ENCODE data around the gene USP17L15. TPM values are rescaled to one million over a fixed set of nuclear protein-coding genes. Genes with fewer than 3 reads are reported as not detected.
"Not testable (repeated sequence)": the region's sequence is repeated elsewhere in the genome, so short reads cannot be mapped to it uniquely, and the experiment has no call there.

The USP17L15 gene
- not detected for total RNA-seq
- 0.02 TPM for polyA plus RNA-seq
- long read RNA-seq, donor 1 = 0 reads
- long read RNA-seq, donor 2 = 0 reads
- long read RNA-seq, donor 3 = 0 reads
- long read RNA-seq, donor 4 = 0 reads
- long read RNA-seq, donor 5 = 0 reads
- long read RNA-seq, donor 6 = 0 reads
- long read RNA-seq, donor 7 = 0 reads
- long read RNA-seq, donor 8 = 0 reads
- long read RNA-seq, donor 9 = 0 reads
- long read RNA-seq, donor 10 = 0 reads

- H3K4me3 ChIP-seq (ENCODE audit: low read length in 2 of 2); H3K9me3 ChIP-seq (ENCODE audit: control insufficient read depth in 2 of 2, insufficient read depth in 1 of 2, low read length in 1 of 2); DNase-seq (ENCODE audit: low read depth in 6 of 9, low spot score in 9 of 9); H3K27ac ChIP-seq (ENCODE audit: low read depth in 1 of 2, low read length in 1 of 2); H3K36me3 ChIP-seq (ENCODE audit: control insufficient read depth in 2 of 2, insufficient read depth in 2 of 2, low read length in 1 of 2); H3K27me3 ChIP-seq (ENCODE audit: control insufficient read depth in 2 of 2, insufficient read depth in 1 of 2, low read length in 1 of 2); H3K4me1 ChIP-seq (ENCODE audit: control insufficient read depth in 2 of 2, insufficient read depth in 2 of 2, low read length in 2 of 2): not testable (repeated sequence)
- no CpG with 5 or more reads among the region's 15 CpGs for WGBS
Observed at GRCh38 chr4:9234085-9234484, at the start of gene USP17L15. TSS of gene USP17L15 (plus strand) at chr4:9234385. CDS start at chr4:9234385, 0 bp downstream.

GRCh38 chr4:9210357-9210756, 23.8 kb upstream of the USP17L15 start, which contains the start of gene USP17L10:
TSS of gene USP17L10 (plus strand) at chr4:9210657. CDS start at chr4:9210657, 0 bp downstream.
- not testable (repeated sequence) for H3K27ac ChIP-seq (ENCODE audit: low read depth in 1 of 2, low read length in 1 of 2); H3K4me3 ChIP-seq (ENCODE audit: low read length in 2 of 2); H3K36me3 ChIP-seq (ENCODE audit: control insufficient read depth in 2 of 2, insufficient read depth in 2 of 2, low read length in 1 of 2); H3K9me3 ChIP-seq (ENCODE audit: control insufficient read depth in 2 of 2, insufficient read depth in 1 of 2, low read length in 1 of 2); H3K27me3 ChIP-seq (ENCODE audit: control insufficient read depth in 2 of 2, insufficient read depth in 1 of 2, low read length in 1 of 2); H3K4me1 ChIP-seq (ENCODE audit: control insufficient read depth in 2 of 2, insufficient read depth in 2 of 2, low read length in 2 of 2); DNase-seq (ENCODE audit: low read depth in 6 of 9, low spot score in 9 of 9)
- no CpG with 5 or more reads among the region's 13 CpGs for WGBS

GRCh38 chr4:9214701-9215100, 19.5 kb upstream of the USP17L15 start:
- not testable (repeated sequence) for H3K36me3 ChIP-seq (ENCODE audit: control insufficient read depth in 2 of 2, insufficient read depth in 2 of 2, low read length in 1 of 2); H3K4me1 ChIP-seq (ENCODE audit: control insufficient read depth in 2 of 2, insufficient read depth in 2 of 2, low read length in 2 of 2); H3K27ac ChIP-seq (ENCODE audit: low read depth in 1 of 2, low read length in 1 of 2); H3K4me3 ChIP-seq (ENCODE audit: low read length in 2 of 2); DNase-seq (ENCODE audit: low read depth in 6 of 9, low spot score in 9 of 9); H3K9me3 ChIP-seq (ENCODE audit: control insufficient read depth in 2 of 2, insufficient read depth in 1 of 2, low read length in 1 of 2); H3K27me3 ChIP-seq (ENCODE audit: control insufficient read depth in 2 of 2, insufficient read depth in 1 of 2, low read length in 1 of 2)
- WGBS = 84% methylated on average over 11 of the region's 14 CpGs

- not testable (repeated sequence) for H3K27me3 ChIP-seq (ENCODE audit: control insufficient read depth in 2 of 2, insufficient read depth in 1 of 2, low read length in 1 of 2); H3K4me1 ChIP-seq (ENCODE audit: control insufficient read depth in 2 of 2, insufficient read depth in 2 of 2, low read length in 2 of 2); H3K9me3 ChIP-seq (ENCODE audit: control insufficient read depth in 2 of 2, insufficient read depth in 1 of 2, low read length in 1 of 2); H3K27ac ChIP-seq (ENCODE audit: low read depth in 1 of 2, low read length in 1 of 2); H3K36me3 ChIP-seq (ENCODE audit: control insufficient read depth in 2 of 2, insufficient read depth in 2 of 2, low read length in 1 of 2); DNase-seq (ENCODE audit: low read depth in 6 of 9, low spot score in 9 of 9); H3K4me3 ChIP-seq (ENCODE audit: low read length in 2 of 2)
- WGBS = no CpG with 5 or more reads among the region's 14 CpGs
Observed at GRCh38 chr4:9215105-9215504, 19.1 kb upstream of the USP17L15 start, which contains the start of gene USP17L11. TSS of gene USP17L11 (plus strand) at chr4:9215405. CDS start at chr4:9215405, 0 bp downstream.

- no CpG with 5 or more reads among the region's 13 CpGs for WGBS
- not testable (repeated sequence) for H3K9me3 ChIP-seq (ENCODE audit: control insufficient read depth in 2 of 2, insufficient read depth in 1 of 2, low read length in 1 of 2); H3K27ac ChIP-seq (ENCODE audit: low read depth in 1 of 2, low read length in 1 of 2); H3K36me3 ChIP-seq (ENCODE audit: control insufficient read depth in 2 of 2, insufficient read depth in 2 of 2, low read length in 1 of 2); DNase-seq (ENCODE audit: low read depth in 6 of 9, low spot score in 9 of 9); H3K4me3 ChIP-seq (ENCODE audit: low read length in 2 of 2); H3K27me3 ChIP-seq (ENCODE audit: control insufficient read depth in 2 of 2, insufficient read depth in 1 of 2, low read length in 1 of 2); H3K4me1 ChIP-seq (ENCODE audit: control insufficient read depth in 2 of 2, insufficient read depth in 2 of 2, low read length in 2 of 2)
Observed at GRCh38 chr4:9219852-9220251, 14.3 kb upstream of the USP17L15 start, which contains the start of gene USP17L12. TSS of gene USP17L12 (plus strand) at chr4:9220152. CDS start at chr4:9220152, 0 bp downstream.

- H3K27ac ChIP-seq (ENCODE audit: low read depth in 1 of 2, low read length in 1 of 2); DNase-seq (ENCODE audit: low read depth in 6 of 9, low spot score in 9 of 9); H3K4me1 ChIP-seq (ENCODE audit: control insufficient read depth in 2 of 2, insufficient read depth in 2 of 2, low read length in 2 of 2); H3K36me3 ChIP-seq (ENCODE audit: control insufficient read depth in 2 of 2, insufficient read depth in 2 of 2, low read length in 1 of 2); H3K9me3 ChIP-seq (ENCODE audit: control insufficient read depth in 2 of 2, insufficient read depth in 1 of 2, low read length in 1 of 2); H3K4me3 ChIP-seq (ENCODE audit: low read length in 2 of 2); H3K27me3 ChIP-seq (ENCODE audit: control insufficient read depth in 2 of 2, insufficient read depth in 1 of 2, low read length in 1 of 2): not testable (repeated sequence)
- no CpG with 5 or more reads among the region's 14 CpGs for WGBS
Observed at GRCh38 chr4:9224596-9224995, 9.6 kb upstream of the USP17L15 start, which contains the start of gene USP17L13. TSS of gene USP17L13 (plus strand) at chr4:9224896. CDS start at chr4:9224896, 0 bp downstream.

- not testable (repeated sequence) for H3K4me1 ChIP-seq (ENCODE audit: control insufficient read depth in 2 of 2, insufficient read depth in 2 of 2, low read length in 2 of 2); DNase-seq (ENCODE audit: low read depth in 6 of 9, low spot score in 9 of 9); H3K27me3 ChIP-seq (ENCODE audit: control insufficient read depth in 2 of 2, insufficient read depth in 1 of 2, low read length in 1 of 2); H3K9me3 ChIP-seq (ENCODE audit: control insufficient read depth in 2 of 2, insufficient read depth in 1 of 2, low read length in 1 of 2); H3K36me3 ChIP-seq (ENCODE audit: control insufficient read depth in 2 of 2, insufficient read depth in 2 of 2, low read length in 1 of 2); H3K4me3 ChIP-seq (ENCODE audit: low read length in 2 of 2); H3K27ac ChIP-seq (ENCODE audit: low read depth in 1 of 2, low read length in 1 of 2)
- 94% methylated on average over 6 of the region's 8 CpGs for WGBS
Observed at GRCh38 chr4:9230249-9230648, 3.9 kb upstream of the USP17L15 start.

- WGBS = 91% methylated on average over 11 of the region's 12 CpGs
- not testable (repeated sequence) for H3K36me3 ChIP-seq (ENCODE audit: control insufficient read depth in 2 of 2, insufficient read depth in 2 of 2, low read length in 1 of 2); H3K27me3 ChIP-seq (ENCODE audit: control insufficient read depth in 2 of 2, insufficient read depth in 1 of 2, low read length in 1 of 2); DNase-seq (ENCODE audit: low read depth in 6 of 9, low spot score in 9 of 9); H3K9me3 ChIP-seq (ENCODE audit: control insufficient read depth in 2 of 2, insufficient read depth in 1 of 2, low read length in 1 of 2); H3K4me3 ChIP-seq (ENCODE audit: low read length in 2 of 2); H3K27ac ChIP-seq (ENCODE audit: low read depth in 1 of 2, low read length in 1 of 2); H3K4me1 ChIP-seq (ENCODE audit: control insufficient read depth in 2 of 2, insufficient read depth in 2 of 2, low read length in 2 of 2)
Observed at GRCh38 chr4:9238461-9238860, 4.3 kb downstream of the USP17L15 start.

GRCh38 chr4:9243579-9243978, 9.4 kb downstream of the USP17L15 start, which contains the start of gene USP17L17:
TSS of gene USP17L17 (plus strand) at chr4:9243879. CDS start at chr4:9243879, 0 bp downstream.
- not testable (repeated sequence) for DNase-seq (ENCODE audit: low read depth in 6 of 9, low spot score in 9 of 9); H3K27ac ChIP-seq (ENCODE audit: low read depth in 1 of 2, low read length in 1 of 2); H3K4me3 ChIP-seq (ENCODE audit: low read length in 2 of 2); H3K9me3 ChIP-seq (ENCODE audit: control insufficient read depth in 2 of 2, insufficient read depth in 1 of 2, low read length in 1 of 2); H3K27me3 ChIP-seq (ENCODE audit: control insufficient read depth in 2 of 2, insufficient read depth in 1 of 2, low read length in 1 of 2); H3K36me3 ChIP-seq (ENCODE audit: control insufficient read depth in 2 of 2, insufficient read depth in 2 of 2, low read length in 1 of 2); H3K4me1 ChIP-seq (ENCODE audit: control insufficient read depth in 2 of 2, insufficient read depth in 2 of 2, low read length in 2 of 2)
- WGBS = 93% methylated on average over 5 of the region's 14 CpGs
